HG03442 (cell line): ENCODE measurements around the gene LMO1.

Experiments
- ATAC-seq: cut with Tn5 transposase; IDR thresholded peaks from one replicate; pipeline ENCODE4 v1.9.1; 2021; ENCODE audit warnings: mild to moderate bottlenecking, moderate library complexity; ENCODE audit not compliant: unreplicated experiment

Gene LMO1

DNA sequence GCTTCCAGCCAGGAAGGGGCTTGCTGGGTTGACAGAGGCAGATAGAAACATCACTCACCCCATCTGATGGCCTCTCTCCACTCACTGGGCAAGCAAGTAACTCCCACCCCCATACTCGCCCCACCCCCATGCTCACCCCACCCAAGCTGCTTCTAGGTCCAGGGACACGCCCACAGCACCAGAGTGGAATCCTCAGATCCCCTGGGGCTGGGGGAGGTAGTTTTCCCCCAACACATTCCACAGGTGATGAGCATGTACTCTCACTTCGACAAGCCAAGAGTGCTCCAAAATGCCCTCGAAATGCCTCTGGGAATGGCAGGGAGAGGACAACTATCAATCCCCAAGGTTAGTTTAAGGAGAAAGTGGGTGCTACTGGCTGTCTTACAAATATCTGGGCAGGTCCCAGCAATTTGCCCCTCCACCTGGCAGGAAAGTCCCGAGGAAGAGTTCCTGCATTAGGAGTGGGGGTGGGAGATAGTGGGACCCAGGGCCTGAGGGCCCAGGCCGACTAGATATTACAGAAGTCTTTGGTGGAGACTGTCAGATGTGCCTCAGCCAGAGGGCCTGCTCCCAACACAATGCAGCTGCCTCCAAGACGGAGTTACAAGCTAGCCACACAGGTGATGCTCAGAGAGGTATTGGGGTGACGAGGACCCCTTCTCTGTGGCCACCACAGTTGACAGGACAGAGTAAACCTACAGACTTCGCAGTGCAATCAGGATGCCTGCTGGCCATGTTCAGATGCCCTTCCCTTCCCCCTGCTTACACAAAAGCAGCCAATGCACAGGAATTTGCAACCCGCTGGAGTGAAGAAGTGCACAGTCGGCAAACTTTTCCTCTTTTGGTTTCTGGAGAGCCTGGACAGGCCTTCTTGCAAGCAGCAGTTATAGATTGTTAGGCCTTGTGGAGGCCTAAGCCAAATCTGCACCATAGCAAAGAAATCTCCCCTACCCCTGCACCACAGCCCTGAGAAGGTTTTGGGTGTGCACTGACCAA lies 2.9 kb upstream of the LMO1 start:
- no peak for ATAC-seq

- no peak for ATAC-seq
Measured at GRCh38 chr11:8265681-8266241, 2.1 kb upstream of the LMO1 start.

- ATAC-seq: no peak
Measured at GRCh38 chr11:8263109-8263768, 439 bp downstream of the LMO1 start.

DNA sequence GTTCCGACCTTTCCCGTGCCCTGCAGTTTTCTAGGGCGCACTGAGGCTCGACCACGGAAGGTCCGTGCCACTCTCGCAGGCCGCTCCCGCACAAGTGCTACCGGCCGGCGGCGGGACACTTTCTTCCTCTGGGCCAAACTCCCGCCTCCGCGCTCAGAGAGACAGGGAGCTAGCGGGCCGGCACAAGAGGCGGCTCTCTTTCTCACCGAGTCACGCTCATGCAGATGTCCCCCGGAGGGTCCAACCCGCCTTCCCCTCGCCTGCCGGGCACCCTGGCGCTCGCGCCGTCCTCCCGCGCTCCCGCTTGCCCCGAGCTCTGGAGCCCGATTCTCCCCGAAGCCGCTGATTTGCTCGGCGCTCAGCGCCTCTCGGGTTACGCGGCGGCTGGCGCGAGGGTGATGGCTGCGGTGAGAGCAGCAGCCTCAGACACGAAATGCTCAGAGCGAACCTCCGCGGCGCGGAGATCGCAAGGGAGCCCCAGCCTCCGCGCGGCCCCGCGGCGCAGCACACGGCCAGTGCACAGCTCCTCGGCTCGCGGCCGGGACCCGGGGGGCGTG lies 1.0 kb downstream of the LMO1 start:
- ATAC-seq: no peak

GRCh38 chr11:8261921-8262551 lies 1.6 kb downstream of the LMO1 start:
- ATAC-seq: no peak

DNA sequence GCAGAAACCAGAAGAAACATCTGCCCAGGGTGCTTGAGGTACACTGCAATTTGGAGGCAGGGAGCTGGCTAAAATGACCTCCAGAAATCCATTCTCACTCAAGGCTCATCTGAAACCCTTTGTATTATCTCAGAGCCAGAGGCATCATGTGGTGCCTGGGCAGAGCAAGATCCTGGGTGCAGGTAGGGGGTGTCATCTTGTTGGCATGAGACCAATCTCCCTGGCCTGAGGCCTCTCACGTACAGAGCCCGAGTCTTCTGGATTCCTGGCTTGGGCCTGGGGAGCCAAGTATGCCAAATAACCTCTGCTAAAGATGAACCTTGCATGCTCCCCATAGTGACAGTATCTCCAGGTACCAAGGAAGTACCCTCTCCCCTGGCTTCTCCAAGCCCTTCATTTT lies 2.4 kb downstream of the LMO1 start:
- ATAC-seq: no peak

GRCh38 chr11:8260202-8260966 lies 3.3 kb downstream of the LMO1 start:
- ATAC-seq: no peak

- no peak for ATAC-seq
Measured at GRCh38 chr11:8259306-8259959, 4.2 kb downstream of the LMO1 start.

- no peak for ATAC-seq
Measured at GRCh38 chr11:8258784-8259183, 4.9 kb downstream of the LMO1 start.

GRCh38 chr11:8258289-8258688 lies 5.4 kb downstream of the LMO1 start:
- ATAC-seq: no peak

GRCh38 chr11:8257003-8257664 lies 6.5 kb downstream of the LMO1 start:
- ATAC-seq: no peak

GRCh38 chr11:8256271-8257002 lies 7.2 kb downstream of the LMO1 start:
- no peak for ATAC-seq

DNA sequence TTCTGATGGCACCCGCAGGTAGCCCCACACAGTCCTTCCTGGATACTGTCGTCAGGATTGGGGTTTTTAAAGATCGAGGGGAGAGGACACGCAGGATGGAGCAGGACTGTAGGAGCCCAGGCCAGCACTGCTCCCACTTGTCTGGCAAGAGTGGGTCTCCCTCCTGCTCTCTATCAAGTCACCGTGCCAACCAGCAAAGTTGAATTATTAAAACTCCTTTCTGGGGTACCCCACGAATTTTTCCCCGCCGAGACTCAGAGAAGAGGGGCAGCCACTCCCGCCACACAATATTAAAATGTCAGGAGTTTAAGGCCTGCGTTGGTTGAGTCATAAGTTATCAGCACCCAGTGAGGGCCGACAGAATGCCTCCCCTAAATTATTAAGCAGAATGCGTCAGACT lies 10.1 kb downstream of the LMO1 start:
- no peak for ATAC-seq

- ATAC-seq: no peak
Measured at GRCh38 chr11:8252946-8253345, 10.7 kb downstream of the LMO1 start.

- no peak for ATAC-seq
Measured at GRCh38 chr11:8252388-8252787, 11.3 kb downstream of the LMO1 start.

DNA sequence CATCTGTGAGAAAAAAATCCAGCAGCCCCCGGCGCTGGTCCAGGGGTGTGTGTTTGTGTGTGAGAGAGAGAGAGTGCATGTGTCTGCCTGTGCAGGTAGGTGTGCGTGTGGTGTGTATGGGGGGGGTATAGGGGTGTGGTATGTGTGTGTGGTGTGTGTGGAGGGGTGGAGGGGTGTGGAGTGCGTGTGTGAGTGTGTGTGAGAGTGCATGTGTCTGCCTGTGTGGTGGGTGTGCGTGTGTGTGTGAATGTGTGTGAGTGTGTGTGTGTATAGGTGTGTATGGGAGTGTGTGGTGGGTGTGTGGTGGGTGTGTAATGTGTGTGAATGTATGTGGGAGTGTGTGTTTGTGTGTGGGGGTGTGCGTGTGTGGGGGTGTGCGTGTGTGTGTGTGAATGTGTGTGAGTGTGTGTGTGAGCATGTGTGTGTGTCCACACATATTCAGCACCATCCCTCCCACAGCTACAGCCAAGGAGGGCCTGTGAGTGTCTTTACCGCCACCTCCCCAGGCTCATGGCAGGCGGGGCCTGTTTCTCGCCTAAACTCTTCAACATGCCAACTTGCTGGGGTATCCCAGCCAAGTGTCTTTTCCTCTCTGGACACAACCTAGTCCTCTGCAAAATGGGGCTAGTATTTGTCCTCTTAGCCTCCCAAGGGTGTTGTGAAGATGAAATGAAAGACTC lies 11.9 kb downstream of the LMO1 start:
- no peak for ATAC-seq

DNA sequence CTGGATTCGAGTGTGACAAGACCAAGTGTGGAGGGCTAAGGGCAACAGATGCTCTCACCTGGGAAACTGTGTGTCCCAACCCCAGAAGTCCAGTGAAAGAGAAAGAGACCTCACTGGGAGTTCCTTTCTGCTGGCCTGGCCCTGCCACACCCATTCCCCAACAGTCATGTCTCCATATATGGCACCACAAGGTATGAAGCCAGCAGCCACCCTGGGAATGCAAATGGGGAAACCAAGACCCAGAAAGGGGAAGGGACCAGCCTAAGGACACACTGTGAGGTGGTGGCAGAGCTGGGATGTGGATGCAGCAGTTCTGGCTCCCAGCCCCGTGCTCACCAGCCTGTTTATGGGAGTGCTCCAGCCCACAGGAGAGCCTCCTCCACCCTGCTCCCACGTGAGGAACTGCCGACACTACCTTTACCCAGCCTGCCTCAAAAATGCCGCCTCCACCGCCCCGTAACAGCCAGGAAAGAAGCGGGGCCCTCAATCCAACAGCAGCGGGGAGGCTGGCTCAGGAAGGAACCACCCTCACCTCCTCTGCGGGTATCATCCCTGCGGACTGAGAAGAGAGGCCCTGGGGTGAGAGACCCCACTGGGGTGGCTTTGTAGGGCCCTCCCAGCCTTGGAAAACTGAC lies 12.6 kb downstream of the LMO1 start:
- ATAC-seq: no peak

GRCh38 chr11:8250434-8250833 lies 13.2 kb downstream of the LMO1 start:
- ATAC-seq: no peak
